Fibroblast of lung (primary cell): Measurements from ENCODE around the gene CST7. TPM values are rescaled to one million over a fixed set of nuclear protein-coding genes. Genes with fewer than 3 reads are reported as not detected.

Experiments
- DNase-seq, 2 donors: peaks; one replicate each; pipeline versions ENCODE4 v3.0.0 to v3.0.0-alpha.2; 2010; ENCODE audit warnings: low read depth in 2 of 2
- H2AFZ ChIP-seq: 2 replicates; pipeline ENCODE4 v1.5.1; 2012; ENCODE audit warnings: low read length, control low read depth, inconsistent platforms
- H3K27ac ChIP-seq: 2 replicates; pipeline ENCODE4 v1.5.1; 2011; ENCODE audit warnings: low read length, control low read depth; ENCODE audit not compliant: insufficient read depth
- H3K27me3 ChIP-seq: 2 replicates; pipeline ENCODE4 v1.5.1; 2011; ENCODE audit warnings: mild to moderate bottlenecking, low read length; ENCODE audit not compliant: control insufficient read depth, insufficient read depth
- H3K36me3 ChIP-seq: 2 replicates; pipeline ENCODE4 v1.5.1; 2011; ENCODE audit warnings: low read length; ENCODE audit not compliant: control insufficient read depth, insufficient read depth
- H3K4me1 ChIP-seq: 2 replicates; pipeline ENCODE4 v1.5.1; 2011; ENCODE audit warnings: low read length; ENCODE audit not compliant: control insufficient read depth, insufficient read depth; ENCODE audit errors: extremely low read depth
- H3K4me2 ChIP-seq: 2 replicates; pipeline ENCODE4 v1.5.1; 2011; ENCODE audit warnings: low read length, control low read depth; ENCODE audit not compliant: insufficient read depth; ENCODE audit errors: extremely low read depth
- H3K4me3 ChIP-seq, 4 experiments: fragments of 200-600 bp in 1 of 4; sonication (generic) in 1 of 4; replicated peaks in 1 of 4; 2 replicates each; pipeline ENCODE4 v1.5.1; 2011 to 2016; ENCODE audit warnings: low read length in 4 of 4, low read depth in 3 of 4, mild to moderate bottlenecking in 3 of 4, control low read depth in 2 of 4, inconsistent platforms in 1 of 4, mixed read lengths in 1 of 4; ENCODE audit not compliant: insufficient read depth in 1 of 4; ENCODE audit errors: control extremely low read depth in 1 of 4
- H3K79me2 ChIP-seq: 2 replicates; pipeline ENCODE4 v1.5.1; 2012; ENCODE audit warnings: mild to moderate bottlenecking, low read length, inconsistent platforms; ENCODE audit not compliant: control insufficient read depth, insufficient read depth
- H3K9ac ChIP-seq: 2 replicates; pipeline ENCODE4 v1.5.1; 2011; ENCODE audit warnings: mild to moderate bottlenecking, low read length, control low read depth; ENCODE audit not compliant: insufficient read depth
- H3K9me3 ChIP-seq: 2 replicates; pipeline ENCODE4 v1.5.1; 2012; ENCODE audit warnings: low read depth, low read length; ENCODE audit not compliant: control insufficient read depth, insufficient read depth
- H4K20me1 ChIP-seq: 2 replicates; pipeline ENCODE4 v1.5.1; 2011; ENCODE audit warnings: low read length; ENCODE audit not compliant: control insufficient read depth, insufficient read depth; ENCODE audit errors: extremely low read depth
- EZH2 ChIP-seq: IDR thresholded peaks from 2 replicates; pipeline ENCODE4 v1.5.1; 2012; ENCODE audit warnings: low read length, control low read depth, mild to moderate bottlenecking; ENCODE audit errors: missing control alignments
- polyA plus RNA-seq, 2 donors: library from polyadenylated mRNA; depleted of rRNA in 1 of 2; stranded (reverse) in 1 of 2; unstranded in 1 of 2; fragments of >200 nt; gene quantifications; 2 replicates each; pipeline ENCODE4 v1.2.1, GENCODE V29; 2011 to 2012; ENCODE audit warnings: missing spikeins in 1 of 2
- total RNA-seq: library from RNA; depleted of rRNA; stranded (reverse); fragments of >200 nt; gene quantifications from 2 replicates; pipeline ENCODE4 v1.2.1, GENCODE V29; 2014
- TF ChIP-seq, protein P1 (sequence below), 2 donors: IDR thresholded peaks in 1 of 2; conservative IDR thresholded peaks in 1 of 2; 1 replicate in 1 of 2; 2 replicates in 1 of 2; pipeline ENCODE4 v1.5.1; 2011 to 2012; ENCODE audit warnings: low read length in 2 of 2, control low read depth in 1 of 2, inconsistent platforms in 1 of 2, low read depth in 1 of 2, mild to moderate bottlenecking in 1 of 2

Gene CST7
- total and polyA plus RNA-seq, 2 donors (not counting 1 experiment from before 2014, with no cell fraction given) = not detected

GRCh38 chr20:24983896-24984295 lies 34.8 kb downstream of the CST7 start:
- TF ChIP-seq, protein P1, sequence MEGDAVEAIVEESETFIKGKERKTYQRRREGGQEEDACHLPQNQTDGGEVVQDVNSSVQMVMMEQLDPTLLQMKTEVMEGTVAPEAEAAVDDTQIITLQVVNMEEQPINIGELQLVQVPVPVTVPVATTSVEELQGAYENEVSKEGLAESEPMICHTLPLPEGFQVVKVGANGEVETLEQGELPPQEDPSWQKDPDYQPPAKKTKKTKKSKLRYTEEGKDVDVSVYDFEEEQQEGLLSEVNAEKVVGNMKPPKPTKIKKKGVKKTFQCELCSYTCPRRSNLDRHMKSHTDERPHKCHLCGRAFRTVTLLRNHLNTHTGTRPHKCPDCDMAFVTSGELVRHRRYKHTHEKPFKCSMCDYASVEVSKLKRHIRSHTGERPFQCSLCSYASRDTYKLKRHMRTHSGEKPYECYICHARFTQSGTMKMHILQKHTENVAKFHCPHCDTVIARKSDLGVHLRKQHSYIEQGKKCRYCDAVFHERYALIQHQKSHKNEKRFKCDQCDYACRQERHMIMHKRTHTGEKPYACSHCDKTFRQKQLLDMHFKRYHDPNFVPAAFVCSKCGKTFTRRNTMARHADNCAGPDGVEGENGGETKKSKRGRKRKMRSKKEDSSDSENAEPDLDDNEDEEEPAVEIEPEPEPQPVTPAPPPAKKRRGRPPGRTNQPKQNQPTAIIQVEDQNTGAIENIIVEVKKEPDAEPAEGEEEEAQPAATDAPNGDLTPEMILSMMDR (conservative IDR thresholded peaks at IDR 0.05 in 1 of 2, IDR thresholded peaks at IDR 0.05 in 1 of 2; ENCODE audit: low read depth in 1 of 2, low read length in 2 of 2) = no peak
- TF ChIP-seq EZH2 = no peak
- Histone ChIP-seq H3K4me1 (no peaks in the 10 kb centered on the region), H3K27ac (no peak overlapping the region), H3K36me3 (peaks cover 3% of the 10 kb centered on the region), H3K4me3 (no peak overlapping the region), H3K9me3 (no peaks in the 10 kb centered on the region), H3K9ac (no peak overlapping the region), H3K4me2 (no peak overlapping the region), H3K27me3 (no peaks in the 10 kb centered on the region), H4K20me1 (no peaks in the 10 kb centered on the region), H2AFZ (no peak overlapping the region), H3K79me2 (peaks cover 6% of the 10 kb centered on the region)
- DNase-seq = no peak

DNA sequence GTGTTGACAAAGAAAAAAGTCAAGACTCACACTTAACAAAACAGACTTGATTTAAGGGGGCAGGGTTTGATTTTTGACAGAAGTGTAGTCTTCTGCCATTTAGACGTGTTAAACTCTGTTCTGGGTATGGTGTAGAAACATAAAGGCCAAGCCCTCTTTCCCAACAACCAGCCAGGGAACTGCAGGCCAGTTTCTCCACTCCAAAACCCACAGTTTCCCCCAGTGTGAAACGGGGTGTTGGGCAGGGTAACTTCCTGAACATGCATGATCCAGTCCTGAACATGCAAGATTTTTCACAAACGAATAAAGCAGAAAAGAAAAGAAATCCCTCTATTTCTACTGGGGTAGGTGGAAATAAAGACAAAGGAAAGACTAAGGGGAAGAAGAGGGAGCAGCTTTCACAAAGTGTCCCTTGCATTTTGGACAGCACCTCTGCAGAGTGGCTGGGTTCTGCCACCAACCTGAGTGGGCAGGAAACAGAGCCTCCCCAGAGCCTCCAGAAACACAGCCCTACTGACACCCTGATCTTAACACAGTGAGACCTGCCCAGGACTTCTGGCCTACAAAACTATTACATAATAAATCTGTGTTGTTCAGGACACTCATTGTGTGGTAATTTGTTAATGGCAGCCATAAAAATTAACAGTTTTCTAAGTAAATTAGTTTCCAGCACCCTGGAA lies 36.0 kb downstream of the CST7 start:
- Histone ChIP-seq H3K27ac (no peak overlapping the region), H3K4me2 (no peak overlapping the region), H3K9me3 (no peaks in the 10 kb centered on the region), H3K4me3 (no peak overlapping the region), H4K20me1 (no peaks in the 10 kb centered on the region), H3K36me3 (peaks cover 3% of the 10 kb centered on the region), H2AFZ (no peak overlapping the region), H3K4me1 (no peaks in the 10 kb centered on the region), H3K27me3 (no peaks in the 10 kb centered on the region), H3K79me2 (peaks cover 11% of the 10 kb centered on the region), H3K9ac (no peak overlapping the region)
- no peak for DNase-seq
- TF ChIP-seq, protein P1 (conservative IDR thresholded peaks at IDR 0.05 in 1 of 2, IDR thresholded peaks at IDR 0.05 in 1 of 2; ENCODE audit: low read depth in 1 of 2, low read length in 2 of 2) = no peak
- TF ChIP-seq EZH2 = no peak

DNA sequence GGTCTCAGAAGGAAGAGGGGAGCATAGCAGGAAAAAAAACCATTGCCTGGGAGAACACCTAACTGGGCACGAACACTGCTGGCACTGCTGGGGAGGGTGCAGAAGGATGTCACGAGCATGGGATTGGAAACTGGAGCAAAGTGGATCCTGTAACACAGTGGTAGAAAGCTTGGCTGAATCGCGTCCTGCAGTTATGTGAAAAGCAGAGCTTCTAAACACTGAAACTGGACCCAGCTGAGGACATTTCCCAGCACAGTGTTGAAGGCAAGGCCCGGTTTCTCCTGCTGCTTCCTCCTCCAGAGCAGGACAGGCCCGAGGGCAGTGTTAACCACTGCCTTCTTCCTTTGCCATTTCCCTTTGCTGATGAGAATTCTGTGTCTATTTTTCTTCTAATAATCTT lies 36.7 kb downstream of the CST7 start:
- Histone ChIP-seq H3K9me3 (no peaks in the 10 kb centered on the region), H3K4me3 (no peak overlapping the region), H3K4me2 (no peak overlapping the region), H4K20me1 (no peaks in the 10 kb centered on the region), H2AFZ (no peak overlapping the region), H3K27me3 (no peaks in the 10 kb centered on the region), H3K27ac (no peak overlapping the region), H3K36me3 (no peaks in the 10 kb centered on the region), H3K9ac (no peak overlapping the region), H3K79me2 (peaks cover 13% of the 10 kb centered on the region), H3K4me1 (no peaks in the 10 kb centered on the region)
- no peak for TF ChIP-seq EZH2
- TF ChIP-seq, protein P1 (conservative IDR thresholded peaks at IDR 0.05 in 1 of 2, IDR thresholded peaks at IDR 0.05 in 1 of 2; ENCODE audit: low read depth in 1 of 2, low read length in 2 of 2) = no peak
- DNase-seq = no peak
